HG03103 (cell line): ENCODE measurements around the gene YWHAH.
A peak's percentile ranks its signal among the peaks of the same experiment; 100 is the strongest.

Experiments used
- ATAC-seq: cut with Tn5 transposase; IDR thresholded peaks from one replicate; pipeline ENCODE4 v1.9.1; 2021; ENCODE audit warnings: low read depth; ENCODE audit not compliant: unreplicated experiment

Gene YWHAH

DNA sequence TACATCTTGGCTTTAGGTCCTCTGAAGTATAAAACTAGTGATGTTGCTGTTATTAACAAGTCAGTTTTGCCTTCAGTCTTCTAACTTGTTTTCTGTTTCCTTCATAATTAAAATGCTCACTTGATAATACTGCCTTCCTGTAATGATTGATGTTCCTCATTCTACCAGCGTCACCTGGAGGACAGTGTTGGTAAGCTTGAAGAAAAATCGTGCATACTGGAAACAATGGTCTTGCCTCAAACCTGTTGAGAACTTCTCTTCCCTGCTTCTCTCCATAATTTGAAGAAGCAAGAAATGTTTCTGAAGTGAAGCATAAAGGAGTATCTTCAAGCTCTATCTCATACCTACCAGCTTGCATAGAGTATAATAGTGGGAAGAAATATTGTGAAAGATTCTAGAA is 3.0 kb downstream of the YWHAH start:
- no peak for ATAC-seq

DNA sequence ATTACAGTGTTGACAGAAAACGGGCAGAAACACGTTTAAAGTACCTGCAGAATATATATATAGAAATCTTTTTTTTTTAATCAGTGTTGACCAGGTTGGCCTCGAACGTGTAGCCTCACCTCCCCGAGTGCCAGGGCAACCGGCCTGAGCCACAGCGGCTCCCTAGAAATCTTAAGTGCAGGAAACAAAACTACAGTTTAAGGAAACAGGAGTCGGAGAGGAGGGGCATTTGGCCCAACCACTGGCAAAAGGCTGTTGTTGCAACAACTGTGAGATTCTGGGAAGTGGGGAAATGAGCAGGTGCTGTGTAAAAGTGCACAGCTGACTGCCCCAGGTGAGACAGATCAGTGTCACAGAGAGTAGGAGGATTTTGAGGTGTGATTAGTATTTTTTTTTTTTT is 3.7 kb downstream of the YWHAH start:
- no peak for ATAC-seq

GRCh38 chr22:31950226-31950625 is 5.9 kb downstream of the YWHAH start:
- ATAC-seq, result no peak

- ATAC-seq, result no peak
Observed at GRCh38 chr22:31951194-31952093, 7.1 kb downstream of the YWHAH start.

- ATAC-seq, result no peak
Observed at GRCh38 chr22:31952094-31952401, 7.7 kb downstream of the YWHAH start.

DNA sequence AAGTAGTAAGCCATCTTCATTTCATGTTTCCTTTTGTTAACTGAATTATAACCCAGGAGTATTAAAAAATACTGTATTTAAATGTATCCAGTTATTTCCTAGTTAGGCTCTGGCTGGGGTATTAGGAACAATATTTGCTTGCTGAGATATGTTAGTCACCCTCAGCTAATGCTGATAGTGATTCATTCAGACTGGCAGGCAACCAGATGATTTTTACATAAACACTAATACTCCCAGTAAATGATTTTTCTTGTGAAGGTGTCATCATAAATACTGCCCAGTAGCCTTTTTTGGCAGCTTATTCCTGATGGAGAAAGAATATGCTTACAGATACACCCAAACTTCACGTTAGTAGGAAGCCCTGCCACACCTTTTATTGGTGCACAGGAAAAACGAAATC is 8.1 kb downstream of the YWHAH start:
- ATAC-seq, result no peak

DNA sequence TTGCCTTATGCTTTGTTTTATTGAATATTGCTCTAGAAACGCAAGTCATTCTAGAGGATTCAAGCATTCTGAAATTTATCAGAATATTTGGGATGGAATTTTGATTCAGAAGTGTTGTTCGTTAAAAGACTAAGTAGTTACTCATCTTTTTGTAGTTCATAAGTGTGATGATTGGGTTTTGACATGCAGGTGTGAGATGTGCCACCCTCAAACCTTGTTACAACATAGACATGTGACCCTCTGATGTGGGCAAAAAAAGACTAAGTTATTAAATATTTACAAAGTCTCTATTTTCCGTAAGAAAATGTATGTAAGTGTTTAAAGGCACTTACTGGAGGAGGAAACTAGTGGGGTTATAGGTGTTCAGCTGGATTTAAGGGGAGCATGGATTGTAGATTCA is 8.9 kb downstream of the YWHAH start:
- no peak for ATAC-seq

DNA sequence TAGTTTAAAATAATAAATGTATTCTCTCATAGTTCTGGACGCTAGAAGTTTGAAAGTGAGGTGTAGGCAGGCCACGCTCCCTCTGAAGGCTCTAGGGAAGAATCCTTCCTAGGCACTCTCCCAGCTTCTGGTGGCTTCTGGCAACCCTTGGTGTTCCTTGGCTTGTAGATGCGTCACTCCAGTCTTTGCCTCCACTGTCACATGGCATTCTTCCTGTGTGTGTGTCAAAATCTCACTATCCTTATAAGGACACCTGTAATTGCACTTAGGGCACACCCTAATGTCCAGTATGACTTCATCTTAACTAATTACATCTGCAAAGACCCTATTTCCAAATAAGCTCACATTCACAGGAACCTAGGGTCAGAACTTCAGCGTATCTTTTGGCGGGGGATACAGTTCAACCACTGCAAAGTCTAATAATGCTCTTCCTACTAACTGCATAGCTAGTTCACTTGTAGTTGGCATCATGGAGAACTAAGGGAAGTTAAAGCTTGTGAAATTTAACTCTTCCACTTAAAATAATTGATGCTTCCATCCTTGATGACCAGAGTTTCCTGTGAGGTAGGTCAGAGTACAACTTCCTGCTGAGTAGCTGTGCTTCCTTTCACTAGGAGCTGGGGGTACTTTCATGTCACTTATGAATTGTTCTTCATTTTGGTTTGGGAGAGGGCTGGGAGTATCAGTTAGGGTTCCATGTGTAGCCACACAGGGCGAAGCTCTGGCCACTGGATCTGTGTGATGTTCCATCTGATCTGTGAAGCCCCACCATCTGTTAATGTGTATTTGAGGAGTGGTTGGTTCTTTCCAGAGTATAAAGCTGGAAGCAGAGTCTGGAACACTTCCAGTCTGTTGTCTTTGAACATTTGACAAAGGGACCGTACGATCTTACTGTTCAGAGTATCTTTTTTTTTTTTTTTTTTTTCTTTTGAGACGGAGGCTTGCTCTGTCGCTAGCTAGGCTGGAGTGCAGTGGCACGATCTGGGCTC is 10.5 kb downstream of the YWHAH start:
- no peak for ATAC-seq

DNA sequence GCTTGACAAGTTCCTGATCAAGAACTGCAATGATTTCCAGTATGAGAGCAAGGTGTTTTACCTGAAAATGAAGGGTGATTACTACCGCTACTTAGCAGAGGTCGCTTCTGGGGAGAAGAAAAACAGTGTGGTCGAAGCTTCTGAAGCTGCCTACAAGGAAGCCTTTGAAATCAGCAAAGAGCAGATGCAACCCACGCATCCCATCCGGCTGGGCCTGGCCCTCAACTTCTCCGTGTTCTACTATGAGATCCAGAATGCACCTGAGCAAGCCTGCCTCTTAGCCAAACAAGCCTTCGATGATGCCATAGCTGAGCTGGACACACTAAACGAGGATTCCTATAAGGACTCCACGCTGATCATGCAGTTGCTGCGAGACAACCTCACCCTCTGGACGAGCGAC is 12.0 kb downstream of the YWHAH start:
- ATAC-seq, result no peak

DNA sequence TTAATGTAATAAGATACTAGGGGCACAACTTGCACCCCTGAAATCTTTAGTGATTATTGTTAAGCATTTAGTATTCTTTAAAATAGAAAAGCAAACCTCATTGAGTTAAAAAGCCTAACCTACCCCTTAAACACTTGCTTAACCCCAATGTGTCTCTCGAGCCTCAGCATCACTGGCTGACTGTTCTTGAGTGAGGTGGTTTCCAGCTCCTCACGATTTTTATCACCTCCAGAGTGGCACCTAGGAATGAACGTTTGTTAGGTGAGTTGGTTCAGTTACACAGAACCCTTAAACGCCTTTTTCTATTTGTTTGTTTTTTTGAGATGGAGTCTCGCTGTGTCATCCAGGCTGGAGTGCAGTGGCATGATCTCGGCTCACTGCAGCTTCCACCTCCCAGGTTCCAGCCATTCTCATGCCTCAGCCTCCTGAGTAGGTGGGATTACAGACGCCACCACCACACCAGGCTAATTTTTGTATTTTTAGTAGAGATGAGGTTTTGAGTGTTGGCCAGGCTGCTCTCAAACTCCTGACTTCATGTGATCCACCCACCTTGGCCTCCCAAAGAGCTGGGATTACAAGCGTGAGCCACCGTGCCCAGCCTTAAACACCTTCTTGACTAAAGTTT is 13.7 kb downstream of the YWHAH start:
- no peak for ATAC-seq

- no peak for ATAC-seq
Observed at GRCh38 chr22:31958625-31959239, 14.4 kb downstream of the YWHAH start.

- no peak for ATAC-seq
Observed at GRCh38 chr22:31960767-31961166, 16.4 kb downstream of the YWHAH start.

- ATAC-seq, result no peak
Observed at GRCh38 chr22:31962387-31963125, 18.2 kb downstream of the YWHAH start.

DNA sequence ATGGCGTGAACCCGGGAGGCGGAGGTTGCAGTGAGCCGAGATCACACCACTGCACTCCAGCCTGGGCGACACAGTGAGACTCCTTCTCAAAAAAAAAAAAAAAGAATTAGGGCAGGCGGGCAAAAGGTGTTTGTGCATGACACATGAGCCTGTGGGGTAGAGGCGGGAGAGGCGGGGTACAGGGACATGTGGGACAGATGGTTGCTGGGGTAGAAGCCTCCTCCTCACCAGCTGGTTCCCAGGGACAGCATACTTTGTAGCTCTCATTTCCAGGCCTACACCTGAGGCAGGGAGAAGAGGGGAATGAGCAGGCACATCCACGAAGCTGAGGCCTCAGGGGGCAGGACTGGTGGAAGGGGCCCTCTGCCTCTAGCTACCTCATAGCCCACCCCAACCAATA is 23.7 kb downstream of the YWHAH start:
- ATAC-seq, result no peak

DNA sequence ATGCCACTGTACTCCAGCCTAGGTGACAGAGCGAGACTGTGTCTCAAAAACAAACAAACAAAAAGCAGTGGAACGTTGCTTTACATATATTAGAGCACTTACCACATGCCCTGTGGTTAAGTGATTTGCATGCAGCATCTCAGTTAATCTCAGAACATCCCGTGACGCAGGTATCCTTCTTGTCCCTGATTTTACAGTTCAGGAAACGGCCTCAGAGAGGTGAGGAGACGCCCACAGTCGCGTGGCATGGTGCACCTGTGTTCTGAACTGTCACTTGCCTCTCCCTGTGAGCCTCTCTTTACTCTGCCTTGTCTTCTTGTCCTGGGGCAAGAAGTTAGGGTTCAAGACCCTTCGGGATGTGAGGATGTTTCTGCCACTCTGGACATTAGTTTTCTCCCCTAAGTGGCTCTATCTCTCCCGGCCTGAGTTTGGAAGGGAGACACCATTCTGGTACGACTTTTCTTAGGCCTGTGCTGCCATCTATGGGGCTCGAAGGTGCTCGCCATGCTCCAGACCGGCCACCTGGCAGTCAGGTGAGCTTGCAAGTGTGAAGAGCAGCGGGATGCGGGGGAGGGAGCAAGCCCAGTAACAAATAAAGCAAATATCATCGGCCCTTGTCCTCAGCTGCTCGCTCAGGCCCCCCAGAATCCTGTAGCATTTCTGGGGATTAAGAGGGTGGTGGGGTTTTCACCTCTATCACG is 25.6 kb downstream of the YWHAH start:
- no peak for ATAC-seq

DNA sequence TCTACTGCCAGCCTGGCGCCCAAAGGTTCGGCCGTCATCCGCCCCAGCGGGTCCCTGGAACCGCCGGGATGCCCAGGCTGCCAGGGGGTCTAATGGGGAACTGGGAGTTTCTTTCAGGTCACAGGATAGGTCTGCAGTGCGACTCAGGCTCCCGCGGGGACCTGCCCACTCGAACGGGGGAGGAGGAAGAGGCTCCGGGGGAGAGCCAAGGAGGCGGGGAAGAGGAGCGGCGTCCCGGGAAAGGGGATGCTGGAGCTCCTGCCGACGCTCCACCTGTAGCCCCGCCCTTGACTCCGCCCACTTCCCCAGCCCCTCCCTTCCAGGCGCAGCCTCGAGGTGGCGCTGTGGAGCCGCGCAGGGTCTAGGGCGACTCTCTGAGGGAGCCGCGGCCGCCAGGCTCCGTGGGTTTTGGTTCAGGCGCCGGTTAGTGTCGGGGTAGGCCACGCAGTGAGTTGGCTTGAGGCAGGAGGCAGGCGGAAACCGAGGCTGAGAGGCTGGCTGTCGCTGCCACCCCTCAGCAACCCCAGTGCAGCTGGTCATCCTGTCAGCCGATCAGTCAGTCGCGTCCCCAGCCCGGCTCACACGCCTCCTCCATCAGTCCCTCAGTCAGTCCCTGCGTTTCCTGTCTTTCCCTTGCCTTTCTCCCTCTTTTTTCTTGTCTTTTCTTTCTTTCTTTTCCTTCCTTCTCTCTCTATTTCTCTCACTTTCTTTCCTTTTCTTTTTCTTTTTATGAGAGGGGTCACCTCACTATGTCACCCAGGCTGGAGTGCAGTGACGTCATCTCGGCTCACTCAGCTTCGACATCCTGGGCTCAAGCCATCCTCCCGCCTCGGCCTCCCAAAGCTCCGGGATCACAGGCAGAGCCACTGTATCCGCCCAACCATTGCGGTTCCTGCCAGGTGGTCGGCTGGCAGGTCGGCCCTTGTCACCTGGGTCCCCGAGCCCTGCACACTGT is 26.4 kb downstream of the YWHAH start:
- peak; percentile 43 for ATAC-seq

DNA sequence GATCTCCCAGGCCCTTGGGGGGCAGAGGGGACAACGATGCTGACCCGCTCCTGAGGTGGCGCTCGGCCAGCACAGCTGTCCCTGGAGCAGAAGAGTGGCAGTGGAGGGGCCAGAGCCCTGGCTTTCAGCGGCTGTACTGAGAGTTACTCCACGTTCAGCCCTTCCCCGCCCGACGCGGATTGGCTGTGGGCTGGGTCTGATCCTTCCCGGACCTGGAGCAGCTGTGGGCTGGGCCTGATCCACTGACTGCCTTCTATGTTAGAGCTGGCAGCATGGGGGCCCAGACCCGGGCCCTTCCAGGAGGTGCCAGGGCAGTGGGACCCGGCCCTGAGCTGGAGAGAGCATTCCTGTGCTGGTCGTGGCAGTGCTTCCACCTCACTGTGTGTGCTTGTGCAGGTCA is 27.8 kb downstream of the YWHAH start:
- ATAC-seq, result no peak

DNA sequence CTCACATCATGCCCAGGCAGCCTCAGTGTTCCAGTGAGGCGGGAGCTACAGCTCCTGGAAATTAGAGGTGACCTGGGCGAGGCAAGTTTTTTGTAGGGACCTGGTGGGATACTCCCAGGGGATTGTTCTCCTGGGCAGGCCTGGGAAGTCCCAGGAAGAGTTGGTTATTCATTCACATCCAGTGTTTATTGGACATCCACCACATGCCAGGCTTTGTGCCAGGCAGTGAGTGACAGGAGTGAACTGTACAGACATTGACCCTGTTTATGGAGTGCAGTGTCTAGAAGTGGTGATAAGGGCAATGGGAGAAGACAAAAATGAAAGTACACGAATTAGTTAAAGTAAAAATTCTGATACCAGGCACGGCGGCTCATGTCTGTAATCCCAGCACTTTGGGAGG is 29.4 kb downstream of the YWHAH start:
- no peak for ATAC-seq
